ENCODE results near the gene ALOX12B.
"Not testable (repeated sequence)": the region's sequence is repeated elsewhere in the genome, so short reads cannot be mapped to it uniquely, and the experiment has no call there.

Gene ALOX12B

DNA sequence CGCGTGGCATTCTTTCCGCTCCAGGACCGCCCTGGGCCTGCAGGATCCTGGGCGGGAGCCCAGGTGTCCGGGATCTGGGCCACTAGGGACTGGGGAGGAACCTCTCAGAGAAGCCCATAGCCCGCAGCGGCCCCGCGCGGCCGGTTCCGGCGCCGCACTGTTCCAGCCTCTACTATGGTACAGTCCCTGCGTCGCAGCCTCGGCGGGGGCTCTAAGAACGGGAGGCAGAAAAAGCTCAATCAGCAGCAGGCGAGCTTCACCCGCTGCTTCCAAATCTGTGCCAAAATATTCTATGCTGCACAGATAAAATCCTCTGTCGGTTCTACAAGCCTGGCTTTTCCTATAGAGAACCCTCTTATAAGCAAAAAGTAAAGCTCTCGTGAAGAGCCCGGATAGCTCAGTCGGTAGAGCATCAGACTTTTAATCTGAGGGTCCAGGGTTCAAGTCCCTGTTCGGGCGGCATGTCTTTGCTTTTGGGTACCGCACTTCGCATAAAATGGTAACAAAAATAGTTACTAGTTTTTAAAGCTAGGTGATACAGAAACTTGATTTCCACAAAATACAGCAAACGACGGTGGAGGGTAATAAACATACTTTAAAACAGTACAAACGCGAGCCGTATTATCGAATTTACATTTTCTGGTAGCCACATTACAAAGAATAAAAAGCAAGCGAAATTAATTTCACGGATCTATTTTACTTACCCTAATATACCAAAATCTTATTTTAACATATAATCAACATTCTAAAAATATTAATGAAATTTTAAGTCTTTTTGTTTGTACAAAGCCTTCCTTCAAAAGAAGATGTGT lies 31.5 kb upstream of the ALOX12B start:
- DNase-seq: peak; percentile 66 to 71 (median 69)

GRCh38 chr17:8117980-8118768 lies 30.7 kb upstream of the ALOX12B start, which contains the start of gene ALOXE3:
Gene ALOXE3, minus strand, starts transcription at chr17:8118514. Its CDS starts 524 bp downstream, at chr17:8117990.
- peak in 1 of 4 experiments; percentile 55 for DNase-seq

DNA sequence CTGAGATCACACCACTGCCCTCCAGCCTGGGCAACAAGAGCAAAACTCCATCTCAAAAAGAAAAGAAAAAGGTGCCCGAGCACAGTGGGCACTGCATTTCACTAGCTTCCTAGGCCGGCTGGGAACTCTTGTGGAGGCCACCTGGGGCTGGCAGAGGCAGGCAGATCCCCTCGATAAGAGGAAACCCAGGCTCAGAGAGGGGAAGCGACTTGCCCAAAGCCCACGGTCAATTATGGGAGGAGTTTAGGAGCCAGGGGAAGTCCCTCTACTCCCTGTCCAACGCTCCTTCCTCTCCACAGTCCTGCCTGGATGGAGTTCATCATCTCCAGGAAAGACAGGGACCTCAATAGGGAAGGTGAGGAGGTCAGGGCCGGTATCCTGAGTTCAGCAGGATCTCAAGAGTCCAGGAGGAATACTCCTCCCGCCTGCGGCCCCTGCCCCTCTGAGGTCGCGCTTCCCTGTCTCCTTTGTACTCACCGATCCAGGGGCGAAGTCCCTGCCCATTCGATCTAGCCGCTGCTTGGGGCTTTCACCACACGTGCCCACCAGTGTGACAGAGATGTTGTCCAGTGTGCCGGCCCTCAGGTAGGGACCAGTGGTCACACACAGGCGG lies 30.0 kb upstream of the ALOX12B start:
- no peak for DNase-seq

DNA sequence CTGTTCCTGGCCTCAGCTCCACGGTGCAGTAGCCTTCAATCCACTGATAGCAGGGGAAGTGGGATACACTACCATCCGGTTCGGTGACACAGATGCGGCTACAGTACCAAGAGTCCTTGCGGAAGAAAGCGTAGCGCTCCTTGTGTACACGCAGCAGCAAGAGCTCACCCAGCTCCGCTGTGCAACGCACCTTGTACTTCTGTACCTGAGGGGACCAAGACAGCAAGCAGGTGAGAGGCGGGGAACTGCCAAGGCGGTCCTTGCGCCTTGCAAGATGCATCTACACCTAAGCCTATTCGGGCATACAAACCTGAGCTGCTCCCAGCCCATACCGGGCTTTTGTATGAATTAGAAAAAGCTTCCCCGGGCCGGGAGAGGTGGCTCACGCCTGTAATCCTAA lies 29.3 kb upstream of the ALOX12B start:
- no peak for DNase-seq

- DNase-seq: no peak
Measured at GRCh38 chr17:8110907-8111306, 23.4 kb upstream of the ALOX12B start.

DNA sequence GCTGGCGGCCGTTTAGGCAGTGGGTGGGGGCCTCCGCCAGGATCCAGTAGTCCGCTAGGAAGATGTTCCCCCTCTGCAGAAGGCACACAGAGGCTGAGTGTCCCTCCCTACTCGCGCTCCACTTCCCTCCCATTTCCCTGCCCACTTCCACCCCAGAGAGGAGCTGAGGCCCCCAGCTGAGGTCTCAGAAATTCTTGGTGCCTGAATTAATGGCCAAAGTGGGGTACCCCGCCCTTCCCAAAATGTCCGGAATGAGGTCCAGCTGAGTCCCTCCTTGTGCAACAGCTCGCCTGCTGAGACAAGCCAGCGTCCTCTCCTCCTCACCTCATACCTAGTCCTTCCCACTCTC lies 22.9 kb upstream of the ALOX12B start:
- DNase-seq: no peak

DNA sequence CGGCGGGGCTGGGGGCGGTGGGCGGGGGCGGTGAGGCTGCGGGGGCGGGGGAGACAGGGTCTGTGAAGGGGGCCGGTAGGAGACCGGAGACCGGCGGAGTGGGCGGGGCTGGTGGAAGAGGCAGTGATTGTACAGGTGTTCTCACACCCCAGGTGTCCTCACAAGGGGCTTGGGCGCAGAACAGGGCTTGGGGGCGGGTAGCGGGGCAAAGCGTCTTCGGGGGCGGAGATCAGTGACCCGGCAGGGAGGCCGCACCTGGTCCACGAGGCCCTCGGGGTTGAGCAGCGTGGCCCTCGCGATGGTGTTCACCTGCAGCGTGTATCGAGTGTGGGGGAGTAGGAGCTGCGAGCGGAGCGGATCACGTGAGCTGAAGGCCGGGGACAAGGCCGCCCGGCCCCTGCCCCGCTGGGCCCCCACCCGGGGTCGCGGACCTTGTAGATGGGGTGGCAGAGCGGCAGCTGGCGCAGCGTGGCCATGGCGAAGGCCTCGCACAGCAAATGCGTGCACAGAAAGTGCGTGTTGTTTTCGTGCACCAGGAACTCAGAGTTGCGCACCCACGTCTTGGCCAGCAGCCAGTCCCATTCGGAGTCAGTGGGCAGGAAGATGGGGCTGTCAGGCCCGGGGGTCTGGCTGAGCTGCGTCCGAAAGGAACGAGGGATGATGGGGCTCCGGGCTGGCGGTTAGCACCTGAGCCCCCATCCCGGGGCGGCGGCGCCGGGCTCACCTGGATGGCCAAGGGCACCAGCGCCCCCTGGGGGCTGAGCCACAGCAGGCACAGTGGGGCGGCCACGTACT lies 22.3 kb upstream of the ALOX12B start:
- DNase-seq: peak; percentile 57 to 83 (median 68)

DNA sequence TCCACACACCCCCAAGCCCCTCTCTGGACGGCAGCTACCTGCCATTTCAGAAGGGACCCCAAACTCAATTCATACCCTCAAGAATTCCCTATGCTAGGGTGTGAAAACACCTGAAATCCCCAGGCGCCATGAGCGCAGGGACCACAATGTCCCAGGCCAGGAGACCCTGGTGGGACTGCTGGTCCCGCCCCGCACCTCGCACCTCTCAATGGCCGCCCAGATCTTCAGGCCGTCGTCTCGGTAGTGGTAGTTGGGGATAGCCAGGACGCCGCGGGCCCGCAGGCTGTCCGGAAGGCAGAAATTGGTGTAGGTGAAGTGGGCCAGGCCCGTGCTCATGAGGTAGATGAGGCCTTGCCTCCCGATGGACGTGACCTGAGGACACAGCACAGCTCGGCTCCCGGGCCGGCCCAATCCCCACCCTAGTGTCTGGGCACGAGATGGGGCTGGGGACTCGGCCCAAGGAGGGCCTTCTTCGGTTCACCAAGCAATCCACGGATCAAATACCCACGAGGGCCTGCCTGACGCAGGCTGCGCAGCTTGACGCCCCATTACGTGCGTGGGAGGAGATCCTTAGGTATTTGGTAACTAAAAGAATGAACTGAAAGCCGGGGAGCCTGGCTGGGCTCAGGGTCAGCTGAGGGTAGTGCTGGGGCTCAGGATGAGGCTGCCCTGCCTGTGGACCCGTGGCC lies 21.6 kb upstream of the ALOX12B start:
- no peak for DNase-seq

- DNase-seq: not testable (repeated sequence)
Measured at GRCh38 chr17:8106980-8107379, 19.5 kb upstream of the ALOX12B start.

GRCh38 chr17:8105957-8106398 lies 18.5 kb upstream of the ALOX12B start:
- DNase-seq: no peak

GRCh38 chr17:8104911-8105310 lies 17.4 kb upstream of the ALOX12B start:
- DNase-seq: no peak

DNA sequence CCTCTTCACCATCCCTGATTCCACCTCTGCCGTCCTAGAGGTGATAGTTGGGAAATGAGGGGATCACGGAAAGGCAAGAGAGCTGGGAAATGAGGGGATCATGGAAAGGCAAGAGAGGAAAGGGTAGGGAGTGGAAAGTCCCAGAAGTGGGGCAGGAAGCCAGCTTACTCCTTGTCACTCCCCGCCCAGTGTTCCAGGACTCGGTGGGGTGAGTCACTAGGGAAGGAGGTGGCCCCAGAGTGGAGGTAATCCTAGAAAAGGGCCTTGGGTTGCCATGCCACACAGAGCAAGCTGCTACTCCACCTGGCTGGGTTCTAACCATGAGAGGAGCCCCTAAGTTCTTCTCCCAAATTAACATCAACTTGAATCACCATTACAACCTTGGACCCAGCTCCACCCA lies 16.0 kb upstream of the ALOX12B start:
- DNase-seq: no peak

GRCh38 chr17:8101721-8102120 lies 14.2 kb upstream of the ALOX12B start:
- no peak for DNase-seq

DNA sequence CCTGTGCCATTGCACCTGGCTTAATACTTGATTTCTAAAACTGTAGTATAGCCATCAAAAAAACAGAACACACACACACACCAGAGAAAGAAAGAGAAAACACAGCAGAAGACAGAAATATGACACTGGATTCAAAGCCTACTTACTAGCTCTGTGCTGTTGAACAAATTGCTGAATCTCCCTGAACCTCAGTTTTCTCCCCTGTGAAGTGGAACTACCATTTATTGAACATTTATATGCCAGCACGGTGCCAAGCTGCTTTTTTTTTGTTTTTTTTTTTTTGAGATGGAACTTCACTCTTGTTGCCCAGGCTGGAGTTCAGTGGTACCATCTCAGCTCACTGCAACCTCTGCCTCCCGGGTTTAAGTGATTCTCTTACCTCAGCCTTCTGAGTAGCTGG lies 13.2 kb upstream of the ALOX12B start:
- DNase-seq: no peak

DNA sequence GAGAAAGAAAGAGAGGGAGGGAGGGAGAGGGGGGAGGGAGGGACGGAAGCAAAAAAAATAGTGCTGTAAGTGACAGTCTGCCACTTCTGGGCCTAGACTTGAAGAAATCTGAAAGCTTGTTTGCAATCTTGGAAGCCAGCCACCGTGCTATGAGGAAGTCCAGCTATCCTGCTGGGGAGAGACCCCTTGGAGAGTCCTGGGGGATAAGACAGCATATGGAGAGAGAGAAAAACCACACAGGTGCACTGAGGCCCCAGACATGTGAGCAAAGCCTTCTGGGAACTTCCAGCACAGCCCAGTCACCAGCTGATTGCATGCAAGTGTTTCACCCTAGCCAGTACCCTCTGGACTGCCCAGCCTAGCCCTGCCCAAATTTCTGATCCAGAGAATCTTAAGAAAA lies 12.6 kb upstream of the ALOX12B start:
- DNase-seq: no peak

DNA sequence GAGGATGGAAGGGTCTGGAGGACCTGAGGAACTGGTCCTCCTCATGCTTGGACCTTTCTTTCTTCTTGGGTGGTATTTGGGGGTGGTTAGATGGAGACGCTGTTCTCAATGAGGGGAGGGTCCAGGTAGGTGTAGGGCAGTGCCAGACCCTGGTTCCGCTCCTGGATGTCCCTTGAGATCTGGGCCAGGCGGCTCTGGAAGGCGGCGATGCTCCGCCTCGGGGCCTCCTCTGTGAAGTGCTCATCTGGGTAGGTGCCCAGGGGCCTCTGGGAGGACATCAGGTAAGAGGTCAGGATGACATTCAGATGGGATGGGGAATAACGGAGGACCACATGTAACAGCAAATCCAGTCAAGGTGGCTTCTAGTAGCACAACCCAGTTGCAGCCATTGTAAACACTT lies 9.0 kb upstream of the ALOX12B start:
- no peak for DNase-seq

DNA sequence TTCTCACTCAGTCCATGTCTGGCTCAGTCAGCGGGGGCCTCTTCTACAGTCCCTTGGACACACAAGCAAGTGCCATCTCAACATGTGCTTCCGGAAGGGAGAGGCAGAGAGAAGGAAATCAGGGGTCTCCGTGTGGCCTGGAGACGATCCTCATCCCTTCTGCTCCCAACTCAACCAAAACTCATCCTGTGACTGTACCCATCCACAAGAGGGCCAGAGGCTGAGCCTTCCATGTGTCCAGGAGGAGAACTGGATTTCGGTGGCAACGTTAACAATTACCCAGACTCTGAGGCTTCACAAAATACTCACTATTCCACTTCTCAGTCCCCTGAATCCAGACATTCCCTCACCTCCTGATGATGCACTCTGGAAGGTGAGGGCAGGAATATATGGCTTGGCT lies 7.8 kb upstream of the ALOX12B start:
- DNase-seq: no peak

DNA sequence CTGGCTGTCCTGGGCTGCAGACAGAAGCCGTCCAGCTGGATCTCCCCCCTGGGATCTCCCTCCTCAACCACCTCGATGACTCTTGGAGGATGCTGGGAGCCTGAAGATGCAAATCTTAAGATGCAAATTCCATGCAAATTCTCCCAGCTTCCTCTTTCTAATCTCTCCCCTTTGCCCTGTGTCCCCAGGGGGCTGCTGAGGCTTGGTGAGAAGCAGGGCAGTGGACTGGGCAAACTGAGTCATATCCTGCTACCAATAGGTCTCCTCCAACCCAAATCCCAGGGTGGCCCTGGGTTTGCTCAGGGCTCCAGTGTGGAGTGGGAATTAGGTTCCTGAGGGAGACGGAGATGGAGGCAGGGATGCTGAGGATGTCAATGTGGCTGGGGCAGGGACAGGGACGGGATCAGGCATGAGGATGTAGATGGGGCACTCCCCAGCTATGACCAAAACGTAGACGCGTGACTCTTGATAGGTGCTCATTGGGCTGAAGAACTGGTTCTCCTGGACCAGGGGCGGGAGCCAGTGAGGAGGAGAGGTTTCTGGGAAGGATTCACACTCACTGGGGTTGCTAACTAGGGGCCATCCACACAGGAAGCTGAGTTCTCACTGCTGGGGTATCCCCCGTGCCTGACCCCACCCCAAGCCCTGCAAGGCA lies 3.6 kb upstream of the ALOX12B start:
- no peak for DNase-seq

DNA sequence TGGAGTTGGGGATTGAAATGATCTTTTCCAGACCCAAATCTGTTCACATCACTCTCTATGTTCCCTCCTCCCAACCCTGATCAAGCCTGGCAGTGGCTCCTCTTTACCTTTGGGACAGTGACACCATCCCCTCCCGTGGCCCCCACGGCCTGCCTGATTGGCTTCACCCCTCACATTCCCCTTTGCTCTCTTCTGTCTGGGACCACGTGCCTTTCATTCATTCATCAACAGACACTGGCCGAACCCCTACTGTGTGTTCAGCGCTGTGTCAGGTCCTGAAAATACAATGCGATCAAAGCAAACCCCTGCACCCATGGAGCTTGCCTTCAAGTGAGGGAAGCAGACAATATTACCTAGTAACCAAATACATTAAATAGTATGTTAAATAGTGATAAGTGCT lies 2.2 kb upstream of the ALOX12B start:
- no peak for DNase-seq

- no peak for DNase-seq
Measured at GRCh38 chr17:8087952-8088230, 375 bp upstream of the ALOX12B start.

- no peak for DNase-seq
Measured at GRCh38 chr17:8084250-8084649, 3.3 kb downstream of the ALOX12B start.

GRCh38 chr17:8082292-8082691 lies 5.2 kb downstream of the ALOX12B start:
- DNase-seq: no peak
